ENCODE results near the gene DDX24. TPM values are rescaled to one million over a fixed set of nuclear protein-coding genes. Genes with fewer than 3 reads are reported as not detected.

The DDX24 gene
- total RNA-seq, 1 donor from 2014 or later, result 49.6 TPM

DNA sequence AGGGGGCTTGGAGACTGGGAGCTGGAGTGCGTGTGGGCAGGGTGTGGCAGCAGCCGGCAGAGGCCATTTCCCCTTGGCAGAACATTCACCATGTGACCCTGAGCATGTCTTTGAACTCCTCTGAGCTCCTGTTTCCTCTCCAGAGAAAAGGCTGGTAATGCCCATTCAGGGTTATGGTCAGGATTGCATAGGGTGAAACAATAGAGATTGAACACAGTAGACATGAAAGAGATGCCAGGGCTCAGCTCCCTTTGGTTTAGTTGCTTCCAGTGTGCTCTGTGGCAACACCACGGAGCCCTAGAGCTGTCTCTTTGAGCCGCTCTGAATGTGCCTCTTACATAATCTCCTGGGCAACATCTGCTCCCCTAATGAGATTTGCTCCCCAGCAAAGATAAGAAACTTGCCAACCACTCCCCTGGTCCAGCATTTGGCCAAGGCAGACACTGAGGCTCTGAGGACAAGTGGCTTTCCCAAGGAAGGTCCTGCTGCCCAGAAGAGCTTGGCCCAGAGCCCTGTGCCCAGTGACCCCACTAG is 34.1 kb upstream of the DDX24 start:
- Histone ChIP-seq H3K9ac (ENCODE audit: low read depth in 1 of 3, low read length in 3 of 3) (no peak overlapping the region), H3K36me3 (ENCODE audit: control insufficient read depth in 3 of 3, insufficient read depth in 3 of 3, low read length in 3 of 3) (no peaks in the 10 kb centered on the region), H3K4me1 (ENCODE audit: control insufficient read depth in 3 of 3, insufficient read depth in 3 of 3, low read length in 3 of 3) (peaks cover 13 to 15% (median 14%) of the 10 kb centered on the region in 3 donors), H3K27me3 (ENCODE audit: control insufficient read depth in 3 of 3, insufficient read depth in 3 of 3, low read length in 3 of 3) (peaks cover 0 to 8% (median 0%) of the 10 kb centered on the region in 3 donors), H3K9me3 (ENCODE audit: control insufficient read depth in 3 of 3, low read length in 3 of 3) (peaks cover 6 to 7% (median 6%) of the 10 kb centered on the region in 3 donors), H3K27ac (ENCODE audit: low read depth, low read length) (no peak overlapping the region), H3K4me3 (ENCODE audit: low read length in 3 of 3) (no peak overlapping the region)

DNA sequence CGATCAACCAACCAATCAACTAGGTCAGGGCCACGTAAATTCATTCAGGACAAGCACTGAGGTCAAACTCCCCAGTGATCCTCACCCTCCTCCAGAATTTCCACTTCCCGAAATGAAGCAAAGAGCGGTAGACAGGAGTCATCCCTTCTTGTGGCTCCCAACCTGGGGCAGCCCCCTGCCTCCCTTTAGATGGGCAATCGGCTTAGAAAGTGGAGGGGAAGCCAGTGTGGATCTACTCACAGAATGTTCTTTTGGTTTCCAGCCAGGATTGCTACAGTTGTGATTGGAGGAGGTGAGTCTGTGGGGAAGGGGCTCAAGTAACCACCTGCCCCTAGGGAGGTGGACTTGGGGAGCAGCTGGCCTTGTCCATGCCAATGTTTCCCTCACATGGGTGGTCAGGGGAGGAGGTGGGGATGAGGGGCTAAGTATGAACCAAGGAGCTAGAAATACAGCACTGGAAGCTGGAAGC is 33.6 kb upstream of the DDX24 start:
- Histone ChIP-seq H3K27ac (ENCODE audit: low read depth, low read length) (peak overlapping the region; percentile 41), H3K9me3 (ENCODE audit: control insufficient read depth in 3 of 3, low read length in 3 of 3) (peaks cover 5 to 7% (median 6%) of the 10 kb centered on the region in 3 donors), H3K9ac (ENCODE audit: low read depth in 1 of 3, low read length in 3 of 3) (peak overlapping the region in 1 of 3 donors; percentile 25), H3K4me3 (ENCODE audit: low read length in 3 of 3) (peak overlapping the region in 1 of 3 donors; percentile 0), H3K36me3 (ENCODE audit: control insufficient read depth in 3 of 3, insufficient read depth in 3 of 3, low read length in 3 of 3) (no peaks in the 10 kb centered on the region), H3K4me1 (ENCODE audit: control insufficient read depth in 3 of 3, insufficient read depth in 3 of 3, low read length in 3 of 3) (peaks cover 13 to 19% (median 16%) of the 10 kb centered on the region in 3 donors), H3K27me3 (ENCODE audit: control insufficient read depth in 3 of 3, insufficient read depth in 3 of 3, low read length in 3 of 3) (peaks cover 0 to 8% (median 0%) of the 10 kb centered on the region in 3 donors)

GRCh38 chr14:94113908-94114588 is 33.0 kb upstream of the DDX24 start:
- H3K36me3 ChIP-seq (ENCODE audit: control insufficient read depth in 3 of 3, insufficient read depth in 3 of 3, low read length in 3 of 3), result no peaks in the 10 kb centered on the region
- peaks cover 13 to 19% (median 16%) of the 10 kb centered on the region in 3 donors for H3K4me1 ChIP-seq (ENCODE audit: control insufficient read depth in 3 of 3, insufficient read depth in 3 of 3, low read length in 3 of 3)
- H3K27me3 ChIP-seq (ENCODE audit: control insufficient read depth in 3 of 3, insufficient read depth in 3 of 3, low read length in 3 of 3), result peaks cover 0 to 8% (median 0%) of the 10 kb centered on the region in 3 donors
- H3K27ac ChIP-seq (ENCODE audit: low read depth, low read length), result no peak overlapping the region
- peak overlapping the region in 1 of 3 donors; percentile 23 for H3K4me3 ChIP-seq (ENCODE audit: low read length in 3 of 3)
- peaks cover 0 to 1% (median under 1%) of the 10 kb centered on the region in 3 donors for H3K9me3 ChIP-seq (ENCODE audit: control insufficient read depth in 3 of 3, low read length in 3 of 3)
- no peak overlapping the region for H3K9ac ChIP-seq (ENCODE audit: low read depth in 1 of 3, low read length in 3 of 3)

GRCh38 chr14:94113490-94113889 is 32.5 kb upstream of the DDX24 start:
- H3K9me3 ChIP-seq (ENCODE audit: control insufficient read depth in 3 of 3, low read length in 3 of 3), result no peaks in the 10 kb centered on the region
- no peak overlapping the region for H3K9ac ChIP-seq (ENCODE audit: low read depth in 1 of 3, low read length in 3 of 3)
- H3K4me1 ChIP-seq (ENCODE audit: control insufficient read depth in 3 of 3, insufficient read depth in 3 of 3, low read length in 3 of 3), result peaks cover 13 to 19% (median 16%) of the 10 kb centered on the region in 3 donors
- H3K4me3 ChIP-seq (ENCODE audit: low read length in 3 of 3), result no peak overlapping the region
- no peaks in the 10 kb centered on the region for H3K36me3 ChIP-seq (ENCODE audit: control insufficient read depth in 3 of 3, insufficient read depth in 3 of 3, low read length in 3 of 3)
- H3K27ac ChIP-seq (ENCODE audit: low read depth, low read length), result no peak overlapping the region
- H3K27me3 ChIP-seq (ENCODE audit: control insufficient read depth in 3 of 3, insufficient read depth in 3 of 3, low read length in 3 of 3), result peaks cover 0 to 8% (median 0%) of the 10 kb centered on the region in 3 donors

GRCh38 chr14:94113073-94113472 is 32.1 kb upstream of the DDX24 start:
- Histone ChIP-seq H3K4me1 (ENCODE audit: control insufficient read depth in 3 of 3, insufficient read depth in 3 of 3, low read length in 3 of 3) (peaks cover 13 to 19% (median 16%) of the 10 kb centered on the region in 3 donors), H3K27ac (ENCODE audit: low read depth, low read length) (no peak overlapping the region)

GRCh38 chr14:94112513-94113063 is 31.6 kb upstream of the DDX24 start:
- peaks cover 13 to 19% (median 16%) of the 10 kb centered on the region in 3 donors for H3K4me1 ChIP-seq (ENCODE audit: control insufficient read depth in 3 of 3, insufficient read depth in 3 of 3, low read length in 3 of 3)
- H3K27me3 ChIP-seq (ENCODE audit: control insufficient read depth in 3 of 3, insufficient read depth in 3 of 3, low read length in 3 of 3), result peaks cover 0 to 8% (median 0%) of the 10 kb centered on the region in 3 donors
- no peaks in the 10 kb centered on the region for H3K9me3 ChIP-seq (ENCODE audit: control insufficient read depth in 3 of 3, low read length in 3 of 3)
- H3K9ac ChIP-seq (ENCODE audit: low read depth in 1 of 3, low read length in 3 of 3), result peak overlapping the region in 1 of 3 donors; percentile 3
- no peak overlapping the region for H3K27ac ChIP-seq (ENCODE audit: low read depth, low read length)
- no peaks in the 10 kb centered on the region for H3K36me3 ChIP-seq (ENCODE audit: control insufficient read depth in 3 of 3, insufficient read depth in 3 of 3, low read length in 3 of 3)
- peak overlapping the region in 2 of 3 donors; percentile 52 to 77 for H3K4me3 ChIP-seq (ENCODE audit: low read length in 3 of 3)

More at GRCh38 chr14:94113073-94113472, 32.1 kb upstream of the DDX24 start:
- H3K9me3 ChIP-seq (ENCODE audit: control insufficient read depth in 3 of 3, low read length in 3 of 3), result no peaks in the 10 kb centered on the region
- peaks cover 0 to 8% (median 0%) of the 10 kb centered on the region in 3 donors for H3K27me3 ChIP-seq (ENCODE audit: control insufficient read depth in 3 of 3, insufficient read depth in 3 of 3, low read length in 3 of 3)
- H3K4me3 ChIP-seq (ENCODE audit: low read length in 3 of 3), result no peak overlapping the region
- no peaks in the 10 kb centered on the region for H3K36me3 ChIP-seq (ENCODE audit: control insufficient read depth in 3 of 3, insufficient read depth in 3 of 3, low read length in 3 of 3)
- H3K9ac ChIP-seq (ENCODE audit: low read depth in 1 of 3, low read length in 3 of 3), result no peak overlapping the region

GRCh38 chr14:94111276-94112095 is 30.5 kb upstream of the DDX24 start:
- Histone ChIP-seq H3K27me3 (ENCODE audit: control insufficient read depth in 3 of 3, insufficient read depth in 3 of 3, low read length in 3 of 3) (peaks cover 0 to 8% (median 0%) of the 10 kb centered on the region in 3 donors), H3K36me3 (ENCODE audit: control insufficient read depth in 3 of 3, insufficient read depth in 3 of 3, low read length in 3 of 3) (no peaks in the 10 kb centered on the region), H3K9me3 (ENCODE audit: control insufficient read depth in 3 of 3, low read length in 3 of 3) (no peaks in the 10 kb centered on the region), H3K4me3 (ENCODE audit: low read length in 3 of 3) (peak overlapping the region; percentile 49 to 77 (median 67)), H3K9ac (ENCODE audit: low read depth in 1 of 3, low read length in 3 of 3) (peak overlapping the region; percentile 39 to 81 (median 66)), H3K27ac (ENCODE audit: low read depth, low read length) (peak overlapping the region; percentile 76), H3K4me1 (ENCODE audit: control insufficient read depth in 3 of 3, insufficient read depth in 3 of 3, low read length in 3 of 3) (peaks cover 13 to 19% (median 16%) of the 10 kb centered on the region in 3 donors)

DNA sequence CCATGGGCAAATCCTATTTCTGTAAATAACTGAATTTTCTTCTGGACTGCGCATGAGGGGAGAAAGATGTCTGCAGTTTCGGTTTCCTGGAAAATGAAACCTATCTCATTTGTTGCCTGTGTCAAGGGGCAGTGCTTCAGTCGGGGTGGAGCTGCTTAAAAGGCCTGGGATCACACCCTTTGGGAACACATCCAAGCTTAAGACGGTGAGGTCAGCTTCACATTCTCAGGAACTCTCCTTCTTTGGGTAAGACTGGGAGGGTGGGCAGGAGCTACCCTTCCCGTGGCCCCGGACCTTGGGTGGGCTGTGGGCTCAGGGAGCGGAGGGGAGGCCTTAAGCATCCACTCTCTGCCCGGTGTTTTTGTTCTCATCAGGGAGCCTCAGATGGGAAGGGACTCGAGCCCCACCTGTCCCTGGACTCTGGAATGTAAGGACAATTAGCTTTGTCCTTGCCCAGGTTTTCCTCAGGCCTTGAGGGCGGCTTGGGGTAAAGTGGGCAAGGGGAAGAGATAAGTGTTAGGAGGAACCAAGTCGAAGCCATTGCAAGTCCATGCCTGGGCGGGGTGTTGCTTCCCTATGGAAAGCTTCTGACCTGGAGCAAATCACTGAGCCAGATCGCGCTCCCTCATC is 29.7 kb upstream of the DDX24 start, which contains the start of gene IFI27:
IFI27 (plus strand) TSS at position 185 of the 630 bp plus-strand sequence.
- Histone ChIP-seq H3K9ac (ENCODE audit: low read depth in 1 of 3, low read length in 3 of 3) (peak within 1 kb of the TSS; percentile 39 to 81 (median 66)), H3K27ac (ENCODE audit: low read depth, low read length) (peak within 1 kb of the TSS; percentile 76), H3K9me3 (ENCODE audit: control insufficient read depth in 3 of 3, low read length in 3 of 3) (no peaks in the 10 kb centered on the region), H3K4me1 (ENCODE audit: control insufficient read depth in 3 of 3, insufficient read depth in 3 of 3, low read length in 3 of 3) (peaks cover 13 to 19% (median 16%) of the 10 kb centered on the region in 3 donors), H3K36me3 (ENCODE audit: control insufficient read depth in 3 of 3, insufficient read depth in 3 of 3, low read length in 3 of 3) (no peaks in the 10 kb centered on the region), H3K27me3 (ENCODE audit: control insufficient read depth in 3 of 3, insufficient read depth in 3 of 3, low read length in 3 of 3) (peaks cover 0 to 3% (median 0%) of the 10 kb centered on the region in 3 donors), H3K4me3 (ENCODE audit: low read length in 3 of 3) (peak within 1 kb of the TSS; percentile 49 to 77 (median 67))

DNA sequence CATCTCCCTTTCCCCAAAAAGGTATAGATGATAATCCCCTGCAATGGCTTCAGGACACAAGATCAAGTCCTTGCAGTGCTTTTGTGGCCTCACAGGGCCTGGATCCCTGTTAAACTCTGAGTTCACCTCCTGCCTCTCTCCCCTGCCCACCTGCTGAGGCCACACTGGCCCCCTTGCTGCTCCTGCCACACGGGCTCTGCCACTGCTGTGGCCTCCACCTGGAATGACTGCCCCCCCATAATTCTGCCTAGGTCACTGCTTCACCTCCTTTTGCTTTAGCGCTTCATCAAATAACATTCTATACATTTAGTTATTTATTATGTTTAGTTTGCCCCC is 28.9 kb upstream of the DDX24 start:
- H3K9ac ChIP-seq (ENCODE audit: low read depth in 1 of 3, low read length in 3 of 3), result no peak overlapping the region
- no peaks in the 10 kb centered on the region for H3K9me3 ChIP-seq (ENCODE audit: control insufficient read depth in 3 of 3, low read length in 3 of 3)
- peaks cover 9 to 14% (median 13%) of the 10 kb centered on the region in 3 donors for H3K4me1 ChIP-seq (ENCODE audit: control insufficient read depth in 3 of 3, insufficient read depth in 3 of 3, low read length in 3 of 3)
- no peaks in the 10 kb centered on the region for H3K27me3 ChIP-seq (ENCODE audit: control insufficient read depth in 3 of 3, insufficient read depth in 3 of 3, low read length in 3 of 3)
- H3K27ac ChIP-seq (ENCODE audit: low read depth, low read length), result peak overlapping the region; percentile 76
- H3K4me3 ChIP-seq (ENCODE audit: low read length in 3 of 3), result peak overlapping the region in 1 of 3 donors; percentile 77
- no peaks in the 10 kb centered on the region for H3K36me3 ChIP-seq (ENCODE audit: control insufficient read depth in 3 of 3, insufficient read depth in 3 of 3, low read length in 3 of 3)

All from skeletal muscle tissue (tissue), 4 donors.